NCI-H2171 (cell line): ENCODE data around the gene HELZ2.

Experiments
- DNase-seq: peaks from one replicate; lab custom pipeline; 2025; lab: John Stamatoyannopoulos, UW

Gene HELZ2

DNA sequence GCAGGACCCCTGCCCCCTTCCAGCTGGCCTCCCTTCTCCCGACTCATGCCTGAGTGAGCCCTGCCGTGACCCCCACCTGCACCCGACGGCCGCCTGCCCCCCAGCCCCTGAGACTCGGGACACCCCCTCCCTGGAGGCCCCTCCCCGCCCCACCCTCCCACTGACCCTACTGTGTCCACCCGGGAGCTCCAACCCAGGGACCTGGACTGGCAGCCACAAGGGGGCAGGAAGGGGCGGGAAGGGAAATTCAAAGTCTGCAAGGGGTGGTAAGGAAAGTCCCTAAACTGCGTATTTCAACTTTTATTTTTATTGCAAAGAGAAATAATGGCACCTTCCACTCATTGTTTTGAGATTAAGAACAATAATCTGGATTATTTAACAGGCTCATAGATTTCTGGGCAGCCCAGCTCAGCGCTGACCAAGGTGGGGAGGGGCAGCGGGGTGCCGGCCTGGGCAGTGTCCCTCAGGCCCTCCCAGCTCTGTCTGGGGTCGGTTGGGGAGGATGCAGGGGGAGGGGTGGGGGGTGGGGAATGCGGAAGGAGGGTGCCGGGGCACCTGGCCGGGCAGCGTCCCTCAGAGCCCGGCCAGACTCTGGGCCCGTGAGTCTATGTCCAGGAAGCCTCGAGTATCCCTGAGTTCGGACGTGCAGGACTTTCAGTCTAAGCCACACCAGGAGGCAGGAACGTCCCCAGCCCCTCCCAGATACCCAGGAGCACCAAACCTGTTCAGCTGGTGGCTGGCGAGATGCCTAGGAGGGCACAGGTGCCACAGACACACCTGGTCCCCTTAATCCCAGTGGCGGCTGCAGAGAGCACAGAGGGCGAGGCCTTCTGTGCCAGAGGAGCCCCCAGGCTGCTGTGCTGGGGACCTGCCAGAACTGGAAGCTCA is 35.6 kb downstream of the HELZ2 start:
- DNase-seq, result peak; percentile 84

DNA sequence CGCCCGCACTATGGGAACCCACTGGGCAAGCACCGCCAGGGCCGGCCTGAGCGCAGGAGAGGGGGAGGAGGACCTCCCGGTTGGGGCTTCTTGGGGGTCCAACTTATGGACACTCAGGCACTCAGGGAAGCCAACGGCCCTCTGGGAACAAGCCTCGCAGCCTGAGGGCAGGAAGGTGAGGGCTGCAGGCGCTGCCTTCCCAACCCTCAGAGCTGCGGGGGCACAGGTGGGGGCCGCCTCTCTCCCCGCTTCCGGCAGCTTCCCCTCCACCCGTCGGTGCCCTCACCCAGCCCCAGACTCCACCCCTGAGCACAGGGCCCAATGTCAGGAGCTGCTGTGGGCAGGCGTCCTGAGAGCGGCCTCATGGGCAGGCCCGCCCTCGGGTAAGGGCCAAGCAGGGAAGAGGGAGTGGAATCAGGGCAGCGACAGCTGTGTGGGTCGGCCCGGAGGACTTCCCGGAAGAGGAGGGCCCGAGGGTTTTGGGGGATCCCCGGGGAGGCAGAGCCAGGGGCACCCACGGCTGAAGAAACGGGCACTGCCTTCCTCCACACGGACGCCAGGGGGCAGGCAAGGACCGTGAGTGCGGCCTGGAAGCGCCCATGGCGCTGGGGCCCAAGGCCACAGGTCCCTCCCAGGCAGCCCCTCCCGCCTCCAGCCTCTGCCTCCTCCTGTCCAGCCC is 36.4 kb downstream of the HELZ2 start:
- peak; percentile 76 for DNase-seq

DNA sequence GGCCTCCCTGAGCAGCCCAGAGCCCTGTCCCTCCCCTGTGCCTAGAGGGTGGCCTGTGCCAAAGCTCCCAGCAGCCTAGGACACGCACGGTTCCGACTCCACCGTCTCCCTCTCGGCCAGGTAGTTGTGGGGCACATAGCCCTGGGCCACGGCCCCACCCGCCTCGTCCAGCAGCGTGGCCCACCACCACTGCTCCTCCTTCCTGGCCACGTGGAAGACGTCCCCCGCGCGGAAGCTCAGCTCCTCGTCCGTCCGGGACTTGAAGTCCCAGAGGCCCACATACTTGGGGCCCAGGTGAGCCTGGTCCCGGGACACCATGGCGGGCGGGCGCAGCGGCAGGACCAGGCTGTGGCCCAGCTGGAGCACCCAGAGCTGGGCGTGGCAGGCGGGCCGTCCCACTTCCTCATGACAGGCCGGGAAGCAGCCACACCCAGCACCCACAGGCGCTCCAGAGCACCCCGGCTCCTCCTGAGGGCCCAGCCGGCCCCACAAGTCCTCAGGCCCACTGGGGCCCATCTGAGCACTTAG is 37.0 kb downstream of the HELZ2 start, which contains the start of gene PTK6:
Gene PTK6 (minus strand): TSS at position 380 of the 528 bp plus-strand sequence. CDS start 62 bp downstream, at position 318.
- no peak for DNase-seq

DNA sequence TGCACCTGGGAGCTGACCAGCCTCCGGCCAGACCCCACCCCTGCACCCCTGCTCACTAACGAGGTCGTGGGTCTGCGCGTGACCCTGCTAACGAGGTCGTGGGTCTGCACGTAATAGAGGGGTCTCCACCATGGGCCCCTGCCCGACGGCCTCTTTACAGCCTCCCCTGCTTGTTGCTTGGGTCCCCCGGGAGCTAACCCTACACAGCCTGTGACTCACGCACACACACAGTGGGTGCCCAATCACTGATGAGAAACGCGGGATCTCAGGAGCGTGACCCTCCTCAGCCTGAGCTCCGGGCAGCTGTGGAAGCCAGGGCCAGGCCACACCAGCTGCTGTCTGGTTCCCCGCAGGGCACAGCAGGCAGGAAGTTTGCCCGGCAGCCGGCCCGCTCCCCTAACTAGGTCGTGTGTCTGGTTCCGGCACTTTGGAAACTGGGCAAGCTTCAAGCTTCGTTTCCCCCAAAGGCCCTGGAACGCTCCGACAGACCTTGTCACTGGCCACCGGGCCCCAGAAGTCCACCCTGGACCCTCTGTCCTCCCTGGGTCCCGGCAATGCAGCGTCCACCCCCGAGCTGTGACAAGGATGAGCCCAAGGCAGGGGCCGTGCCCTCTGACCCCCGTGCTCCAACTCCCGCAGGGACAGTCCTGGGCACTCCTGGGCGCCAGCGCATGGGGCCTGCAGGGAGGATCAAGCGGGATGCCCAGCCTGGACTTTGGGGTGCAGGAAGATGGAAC is 37.6 kb downstream of the HELZ2 start:
- DNase-seq, result no peak

DNA sequence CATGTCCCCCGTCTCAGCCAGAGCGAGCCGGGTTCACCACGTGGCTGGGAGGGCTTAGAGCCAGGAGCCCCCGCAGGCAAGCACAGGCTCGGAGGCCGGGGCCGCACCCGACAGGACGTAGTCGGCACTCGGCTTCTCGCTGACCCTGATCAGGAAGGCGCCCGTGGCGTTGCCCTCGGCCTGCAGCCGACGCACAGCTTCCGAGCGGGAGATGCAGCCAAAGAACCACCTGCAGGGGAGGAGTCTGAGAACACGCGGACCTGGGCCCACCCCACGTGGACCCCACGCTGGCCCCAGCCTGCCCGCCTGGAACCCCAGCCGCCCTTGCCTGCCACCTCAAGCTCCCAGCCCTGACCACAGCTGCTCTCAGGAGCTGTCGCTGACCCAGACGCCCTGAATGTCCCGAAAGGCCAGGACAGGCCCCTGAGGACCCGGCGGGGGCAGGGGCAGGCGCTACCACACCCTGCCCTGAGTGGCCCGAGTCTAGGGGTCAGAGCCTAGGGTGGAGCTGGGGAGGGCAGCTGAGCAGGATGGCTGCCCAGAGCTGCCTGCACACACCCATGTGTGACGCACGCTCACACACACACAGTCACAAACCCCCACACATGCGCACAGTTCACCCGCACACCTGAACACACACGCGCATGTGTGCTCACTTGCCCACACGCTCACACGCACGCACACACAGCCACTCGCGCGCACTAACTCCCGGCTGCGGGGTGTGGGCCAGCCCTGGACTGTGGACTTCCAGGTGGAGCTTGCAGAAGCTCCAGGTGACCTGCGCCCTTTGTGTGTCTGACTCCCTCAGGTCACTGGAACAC is 39.0 kb downstream of the HELZ2 start:
- DNase-seq, result no peak

DNA sequence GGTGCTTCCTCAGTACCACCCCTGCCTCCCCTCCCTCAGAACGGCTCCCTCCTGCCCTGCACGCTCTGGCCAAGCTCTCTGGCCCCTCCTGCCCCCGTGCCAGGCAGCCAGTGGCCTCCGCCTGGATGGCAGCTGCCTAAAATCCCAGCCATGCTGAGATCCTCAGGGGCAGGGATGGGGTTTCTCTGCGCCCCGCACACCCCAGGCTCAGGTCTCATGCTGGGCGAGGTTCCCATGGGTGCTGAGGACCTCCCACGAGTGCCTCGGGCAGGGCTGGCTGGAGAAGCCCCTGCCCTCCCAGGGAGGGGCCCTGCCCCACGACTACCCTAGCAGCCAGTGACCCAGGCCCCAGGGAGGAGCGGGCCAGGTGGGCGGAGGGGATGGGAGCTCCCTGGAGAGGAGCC is 39.6 kb downstream of the HELZ2 start:
- no peak for DNase-seq

DNA sequence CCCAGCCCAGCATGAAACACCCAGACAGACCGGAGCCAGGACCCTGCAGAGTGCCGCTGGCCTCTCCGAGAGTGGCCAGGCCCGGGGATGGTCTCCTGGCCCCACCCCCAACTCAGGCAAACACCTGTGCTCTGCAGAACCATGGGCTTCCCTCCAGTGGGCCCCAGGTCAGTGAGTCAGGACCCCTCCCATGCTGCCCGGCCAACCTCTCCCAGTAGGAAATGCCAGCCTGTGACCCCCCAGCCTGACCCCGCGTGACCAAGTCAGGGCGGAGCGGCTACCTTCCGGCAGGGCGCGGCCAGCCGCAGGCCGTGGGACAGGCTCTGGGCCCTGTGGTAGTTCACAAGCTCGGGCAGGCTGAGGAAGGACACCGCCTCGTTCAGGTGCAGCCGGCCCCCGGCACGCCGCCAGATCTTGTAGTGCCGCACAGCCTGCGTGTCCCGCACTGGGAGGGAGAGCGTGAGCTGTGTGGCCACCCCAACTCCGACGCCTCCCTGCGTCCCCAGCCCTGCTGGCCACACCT is 40.1 kb downstream of the HELZ2 start:
- DNase-seq, result no peak

DNA sequence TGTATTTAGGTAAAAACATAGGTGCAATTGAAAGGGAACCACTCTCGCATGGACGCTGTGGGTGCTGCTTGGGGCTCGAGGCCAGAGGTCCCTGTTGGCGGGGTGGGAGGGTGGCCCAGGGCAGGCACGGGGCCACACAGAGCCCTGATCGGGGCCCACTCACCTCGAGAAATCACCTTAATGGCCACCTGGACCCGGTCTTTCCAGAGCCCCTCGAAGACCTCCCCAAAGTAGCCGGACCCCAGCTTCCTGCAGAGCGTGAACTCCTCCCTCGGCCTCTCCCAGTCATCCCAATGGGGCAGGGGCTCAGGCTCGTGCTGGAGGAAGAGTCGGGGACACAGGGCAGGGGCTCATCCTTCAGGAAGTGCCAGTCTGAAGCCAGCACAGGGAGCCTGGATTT is 40.7 kb downstream of the HELZ2 start:
- no peak for DNase-seq

DNA sequence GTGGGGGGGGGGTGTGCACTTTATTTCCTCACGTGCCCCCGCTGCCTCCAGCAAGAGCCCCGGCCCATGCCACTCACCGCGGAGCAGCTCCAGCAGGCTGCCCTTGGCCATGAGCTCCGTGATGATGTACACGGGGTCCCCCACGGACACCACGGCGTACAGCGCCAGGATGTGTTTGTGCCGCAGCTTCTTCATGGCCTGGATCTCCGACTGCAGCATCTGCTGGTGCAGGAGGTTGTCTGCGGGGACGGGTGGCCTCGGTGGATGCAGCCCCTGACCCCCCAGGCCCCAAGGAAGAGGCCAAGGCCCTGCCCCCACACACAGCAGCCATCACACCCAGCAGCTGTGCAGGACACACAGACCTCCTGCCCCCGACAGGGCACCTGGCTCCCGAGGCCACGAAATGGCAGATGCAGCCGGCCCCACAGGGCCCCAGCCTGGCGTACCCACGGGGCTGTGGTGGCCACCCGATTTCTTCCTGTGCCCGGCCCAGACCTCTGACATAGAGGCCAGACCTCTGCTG is 41.5 kb downstream of the HELZ2 start:
- no peak for DNase-seq

DNA sequence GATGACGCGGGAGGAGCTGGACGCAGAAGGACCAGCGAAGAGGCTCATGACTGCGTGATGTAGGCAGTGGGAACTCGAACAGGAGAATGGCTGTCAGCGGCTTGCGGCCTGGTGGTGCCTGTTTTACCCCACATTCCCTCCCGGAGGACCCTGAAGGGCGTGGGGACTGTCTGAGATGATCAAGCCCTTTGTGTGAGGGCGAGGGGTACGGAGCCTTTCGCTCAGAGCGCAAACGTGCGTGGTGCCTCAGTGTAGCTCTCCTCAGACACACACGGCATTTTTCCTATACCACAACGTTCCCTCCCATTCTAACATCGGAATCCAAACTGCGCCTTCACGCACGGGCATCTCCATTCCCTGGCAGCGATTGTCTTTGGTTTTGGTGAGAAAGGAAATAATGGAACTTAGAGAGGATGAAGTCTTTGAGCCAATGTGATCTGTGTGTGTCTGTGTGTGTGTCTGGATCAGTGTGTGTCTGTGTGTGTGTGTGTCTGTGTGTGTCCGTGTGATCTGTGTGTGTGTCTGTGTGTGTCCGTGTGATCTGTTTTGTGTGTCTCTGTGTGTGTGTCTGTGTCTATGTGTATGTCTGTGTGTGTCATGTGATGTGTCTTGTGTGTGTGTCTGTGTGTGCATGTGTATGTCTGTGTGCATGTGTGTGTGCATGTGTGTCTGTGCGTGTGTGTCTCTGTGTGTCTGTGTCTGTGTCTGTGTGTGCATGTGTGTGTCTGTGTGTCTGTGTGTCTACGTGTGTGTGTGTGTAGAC is 42.2 kb downstream of the HELZ2 start:
- no peak for DNase-seq

DNA sequence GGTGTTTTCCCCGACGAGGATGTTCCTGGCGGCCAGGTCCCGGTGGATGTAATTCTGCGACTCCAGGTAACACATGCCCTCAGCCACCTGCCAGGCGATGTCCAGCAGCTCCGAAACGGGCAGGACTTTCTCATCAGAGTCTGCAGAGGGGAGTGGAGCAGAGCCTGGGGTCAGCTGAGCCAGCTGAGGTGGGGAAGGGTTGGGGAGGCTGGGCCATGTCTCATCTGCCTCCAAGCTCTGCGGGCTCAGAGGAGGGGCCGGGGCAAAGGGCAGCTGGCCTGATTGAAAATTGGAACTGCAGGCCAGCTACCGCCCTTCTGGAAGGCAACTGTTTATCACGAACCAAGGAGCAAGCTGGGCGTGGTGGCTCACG is 43.3 kb downstream of the HELZ2 start:
- DNase-seq, result no peak

DNA sequence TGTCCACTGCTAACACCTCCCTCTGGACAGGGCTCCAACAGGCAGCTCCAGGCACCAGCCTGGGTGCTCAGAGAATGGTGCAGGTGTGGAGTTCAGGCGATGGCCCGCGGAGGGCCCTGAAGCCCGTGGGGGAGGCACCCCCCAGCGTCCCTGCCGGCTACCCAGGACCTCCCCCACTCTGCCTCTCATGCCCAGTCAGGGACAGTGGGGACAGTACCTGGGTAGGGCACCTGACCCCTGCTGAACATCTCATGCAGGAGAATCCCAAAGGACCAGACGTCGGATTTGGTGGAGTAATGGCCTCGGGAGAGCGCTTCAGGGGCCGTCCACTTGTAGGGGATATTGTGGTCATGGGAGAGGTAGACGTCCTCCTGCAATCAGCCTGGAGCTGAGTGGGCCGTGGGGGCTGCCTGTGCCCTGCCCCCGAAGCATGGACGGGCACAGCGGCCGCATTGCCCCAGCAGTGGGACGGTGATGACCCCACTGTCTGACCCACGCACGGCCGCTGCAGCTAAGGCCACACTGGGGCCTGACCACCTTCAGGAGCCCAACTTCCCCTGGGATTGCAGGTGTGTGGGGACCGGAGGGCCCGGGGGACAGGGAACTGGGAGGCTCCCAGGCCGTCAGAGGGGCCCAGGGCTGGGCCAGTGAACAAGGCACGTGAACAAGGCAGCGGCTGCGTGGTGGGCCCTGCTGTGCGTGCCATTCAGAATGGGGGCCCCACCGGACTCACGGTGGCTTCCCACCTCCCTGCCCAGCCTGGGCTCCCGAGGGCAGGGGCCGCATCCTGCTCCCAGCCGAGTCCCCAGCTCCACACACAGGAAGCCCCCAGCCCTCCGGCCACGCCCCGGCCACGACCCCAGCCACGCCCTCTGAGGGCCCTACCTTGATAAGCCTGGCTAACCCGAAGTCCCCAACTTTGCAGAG is 43.9 kb downstream of the HELZ2 start:
- no peak for DNase-seq

DNA sequence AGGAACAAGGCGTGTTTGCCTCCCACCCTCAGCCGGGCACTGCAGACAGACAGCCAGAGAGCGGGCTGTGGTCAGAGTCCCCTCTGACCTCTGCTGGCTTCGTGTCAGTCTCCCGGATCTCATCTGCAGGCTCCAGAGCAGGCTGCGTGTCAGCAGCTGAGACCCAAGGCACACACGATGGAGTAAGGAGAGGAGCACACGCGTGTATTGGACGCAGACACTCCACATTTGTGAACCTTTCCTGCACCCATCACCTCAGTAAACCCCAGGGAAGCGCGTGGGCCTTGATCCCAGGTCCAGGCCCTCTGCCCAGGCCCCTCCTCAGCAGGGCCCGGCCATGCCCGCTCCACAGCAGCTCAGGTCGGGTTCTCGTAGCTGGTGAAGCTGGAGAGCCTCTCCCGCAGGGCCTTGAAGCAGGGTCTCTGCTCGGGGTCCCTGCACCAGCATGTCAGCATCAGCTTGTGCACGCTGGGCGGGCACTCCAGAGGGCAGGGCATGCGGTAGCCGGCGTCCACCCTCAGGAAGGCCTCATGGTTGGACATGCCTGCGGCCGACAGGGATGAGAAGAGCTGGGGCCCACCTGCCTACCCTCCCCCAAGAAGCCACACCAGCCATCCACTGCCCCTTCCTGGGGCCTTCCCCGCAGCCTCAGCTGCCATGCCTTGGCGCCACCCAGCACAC is 44.7 kb downstream of the HELZ2 start:
- no peak for DNase-seq

DNA sequence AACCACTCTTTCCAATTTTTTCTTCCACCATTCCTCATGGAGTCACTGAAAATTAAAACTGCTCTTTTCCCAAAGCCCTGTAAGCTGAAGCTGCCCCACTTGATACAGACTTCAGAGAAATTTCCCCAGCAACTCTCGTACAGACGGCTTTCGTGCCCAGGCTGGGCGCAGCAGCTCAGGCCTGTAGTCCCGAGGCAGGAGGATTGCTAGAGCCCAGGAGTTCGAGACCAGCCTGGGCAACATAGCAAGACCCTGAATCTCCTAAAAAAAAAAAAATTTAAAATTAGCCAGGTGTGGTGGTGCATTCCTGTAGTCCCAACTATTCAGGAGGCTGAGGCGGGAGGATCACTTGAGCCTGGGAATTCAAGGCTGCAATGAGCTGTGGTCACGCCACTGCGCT is 46.9 kb downstream of the HELZ2 start:
- no peak for DNase-seq

DNA sequence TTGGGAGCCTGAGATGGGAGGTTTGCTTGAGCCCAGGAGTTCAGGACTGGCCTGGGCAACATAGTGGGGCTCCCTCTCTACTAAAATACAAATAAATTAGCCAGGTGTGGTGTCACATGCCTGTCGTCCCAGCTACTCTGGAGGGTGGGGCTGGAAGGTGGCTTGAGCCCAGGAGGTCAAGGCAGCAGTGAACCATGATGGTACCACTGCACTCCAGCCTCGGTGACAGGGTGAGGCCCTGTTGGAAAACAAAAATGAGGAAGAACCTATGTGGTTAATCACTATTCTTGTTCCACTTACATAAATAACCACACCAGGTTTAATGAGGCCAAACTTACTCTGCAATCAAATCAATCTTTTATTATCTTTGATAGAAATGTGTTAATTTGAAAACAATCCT is 48.1 kb downstream of the HELZ2 start:
- no peak for DNase-seq

DNA sequence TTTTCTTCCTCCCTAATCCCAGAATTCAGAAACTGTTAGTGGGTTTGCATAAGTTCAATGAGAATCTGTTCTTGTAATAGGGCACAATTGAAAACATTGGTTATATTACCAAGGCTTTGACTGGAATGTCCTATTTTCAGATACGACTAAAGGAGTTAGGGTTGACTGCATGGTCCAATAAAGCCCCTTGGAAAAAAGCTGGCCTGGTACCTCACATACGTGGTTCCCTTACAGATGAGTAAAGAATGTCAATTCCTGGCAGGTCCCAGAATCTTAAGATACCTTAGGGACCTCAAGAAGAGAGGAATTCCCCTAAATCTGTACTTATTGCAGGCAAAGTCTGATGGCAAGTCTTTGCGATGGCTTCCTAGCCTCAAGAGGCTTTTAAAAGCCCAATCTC is 48.9 kb downstream of the HELZ2 start:
- DNase-seq, result no peak
